Measurements from ENCODE around the gene PEA15.

The PEA15 gene

DNA sequence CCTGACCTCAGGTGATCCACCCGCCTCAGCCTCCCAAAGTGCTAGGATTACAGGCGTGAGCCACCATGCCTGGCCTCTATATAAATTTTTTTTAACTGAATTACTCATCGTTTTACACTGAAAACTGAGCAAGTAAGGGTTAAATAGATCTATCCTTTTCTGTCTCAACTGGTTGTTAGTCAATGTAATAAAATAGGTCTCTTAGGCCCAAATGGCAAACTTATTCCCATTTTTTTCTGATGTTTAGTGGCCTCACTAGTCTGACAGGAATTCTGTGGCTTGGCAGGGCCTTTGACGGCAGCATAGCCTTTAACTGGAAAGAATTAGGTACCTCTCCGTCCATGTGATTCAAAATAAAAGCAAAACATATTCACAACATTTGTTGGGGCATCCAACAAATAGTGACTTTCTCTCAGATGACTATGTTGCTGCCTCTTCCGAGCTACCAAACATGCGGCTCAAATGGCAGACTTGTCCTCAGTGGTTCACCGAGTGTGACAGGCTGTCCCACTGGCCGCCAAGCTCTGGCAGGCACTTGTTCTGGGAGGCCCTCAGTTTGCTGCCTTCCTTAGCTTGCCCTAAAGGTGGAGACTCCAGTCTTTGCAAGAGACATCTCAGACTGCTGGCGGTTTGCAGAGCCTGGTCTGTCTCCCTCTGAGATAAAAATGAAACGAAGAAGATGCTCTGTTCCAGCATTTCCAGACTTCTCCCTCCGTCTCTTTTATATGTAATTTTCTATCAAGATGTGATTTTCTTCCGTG lies 36.4 kb upstream of the PEA15 start:
- peak; percentile 83 for DNase-seq (ENCODE audit: low read depth, low spot score)
- Histone ChIP-seq H3K4me1 (ENCODE audit: insufficient read depth, insufficient read length) (peaks cover 13% of the 10 kb centered on the region), H3K36me3 (ENCODE audit: insufficient read depth, insufficient read length, low read length) (no peaks in the 10 kb centered on the region), H3K27me3 (ENCODE audit: insufficient read depth, insufficient read length) (peaks cover 40% of the 10 kb centered on the region), H3K9ac (ENCODE audit: insufficient read length, low read depth) (no peak overlapping the region), H3K9me3 (ENCODE audit: insufficient read depth, low read length) (no peaks in the 10 kb centered on the region), H3K4me3 (ENCODE audit: insufficient read length, low read depth) (no peak overlapping the region)
- no peak for TF ChIP-seq YY1 (IDR thresholded peaks at IDR 0.05; ENCODE audit: insufficient read depth, insufficient read length)
- TF ChIP-seq SUZ12 (IDR thresholded peaks at IDR 0.05; ENCODE audit: extremely low read depth, insufficient read depth, insufficient read length) = no peak
- TF ChIP-seq ZNF274 (IDR thresholded peaks at IDR 0.05; ENCODE audit: low read depth, low read length) = no peak

- peaks cover 13% of the 10 kb centered on the region for H3K4me1 ChIP-seq (ENCODE audit: insufficient read depth, insufficient read length)
- no peak overlapping the region for H3K4me3 ChIP-seq (ENCODE audit: insufficient read length, low read depth)
- peaks cover 45% of the 10 kb centered on the region for H3K27me3 ChIP-seq (ENCODE audit: insufficient read depth, insufficient read length)
- H3K36me3 ChIP-seq (ENCODE audit: insufficient read depth, insufficient read length, low read length) = no peaks in the 10 kb centered on the region
- DNase-seq (ENCODE audit: low read depth, low spot score) = peak; percentile 99
- no peaks in the 10 kb centered on the region for H3K9me3 ChIP-seq (ENCODE audit: insufficient read depth, low read length)
- no peak for TF ChIP-seq SUZ12 (IDR thresholded peaks at IDR 0.05; ENCODE audit: extremely low read depth, insufficient read depth, insufficient read length)
- TF ChIP-seq YY1 (IDR thresholded peaks at IDR 0.05; ENCODE audit: insufficient read depth, insufficient read length) = no peak
- TF ChIP-seq ZNF274 (IDR thresholded peaks at IDR 0.05; ENCODE audit: low read depth, low read length) = no peak
- H3K9ac ChIP-seq (ENCODE audit: insufficient read length, low read depth) = no peak overlapping the region
Observed at GRCh38 chr1:160169553-160170399, 35.4 kb upstream of the PEA15 start.

GRCh38 chr1:160171354-160171753 lies 33.8 kb upstream of the PEA15 start:
- Histone ChIP-seq H3K4me1 (ENCODE audit: insufficient read depth, insufficient read length) (peaks cover 13% of the 10 kb centered on the region), H3K9ac (ENCODE audit: insufficient read length, low read depth) (peak overlapping the region; percentile 22), H3K27me3 (ENCODE audit: insufficient read depth, insufficient read length) (peaks cover 39% of the 10 kb centered on the region), H3K36me3 (ENCODE audit: insufficient read depth, insufficient read length, low read length) (no peaks in the 10 kb centered on the region), H3K4me3 (ENCODE audit: insufficient read length, low read depth) (no peak overlapping the region), H3K9me3 (ENCODE audit: insufficient read depth, low read length) (0 out of 2 replicates have a peak, but pooled peaks cover 4% of the 10 kb centered on the region)
- no peak for DNase-seq (ENCODE audit: low read depth, low spot score)
- TF ChIP-seq YY1 (IDR thresholded peaks at IDR 0.05; ENCODE audit: insufficient read depth, insufficient read length) = no peak
- no peak for TF ChIP-seq ZNF274 (IDR thresholded peaks at IDR 0.05; ENCODE audit: low read depth, low read length)
- no peak for TF ChIP-seq SUZ12 (IDR thresholded peaks at IDR 0.05; ENCODE audit: extremely low read depth, insufficient read depth, insufficient read length)

- H3K4me3 ChIP-seq (ENCODE audit: insufficient read length, low read depth) = no peak overlapping the region
- no peak for TF ChIP-seq SUZ12 (IDR thresholded peaks at IDR 0.05; ENCODE audit: extremely low read depth, insufficient read depth, insufficient read length)
- TF ChIP-seq YY1 (IDR thresholded peaks at IDR 0.05; ENCODE audit: insufficient read depth, insufficient read length) = no peak
- TF ChIP-seq ZNF274 (IDR thresholded peaks at IDR 0.05; ENCODE audit: low read depth, low read length) = no peak
- H3K27me3 ChIP-seq (ENCODE audit: insufficient read depth, insufficient read length) = peaks cover 33% of the 10 kb centered on the region
- peak; percentile 74 for DNase-seq (ENCODE audit: low read depth, low spot score)
- H3K9ac ChIP-seq (ENCODE audit: insufficient read length, low read depth) = peak overlapping the region; percentile 22
- H3K36me3 ChIP-seq (ENCODE audit: insufficient read depth, insufficient read length, low read length) = no peaks in the 10 kb centered on the region
- H3K4me1 ChIP-seq (ENCODE audit: insufficient read depth, insufficient read length) = peaks cover 13% of the 10 kb centered on the region
- 0 out of 2 replicates have a peak, but pooled peaks cover 4% of the 10 kb centered on the region for H3K9me3 ChIP-seq (ENCODE audit: insufficient read depth, low read length)
Observed at GRCh38 chr1:160171980-160172379, 33.2 kb upstream of the PEA15 start.

- no peak for TF ChIP-seq YY1 (IDR thresholded peaks at IDR 0.05; ENCODE audit: insufficient read depth, insufficient read length)
- Histone ChIP-seq H3K36me3 (ENCODE audit: insufficient read depth, insufficient read length, low read length) (no peaks in the 10 kb centered on the region), H3K27me3 (ENCODE audit: insufficient read depth, insufficient read length) (peaks cover 17% of the 10 kb centered on the region), H3K4me3 (ENCODE audit: insufficient read length, low read depth) (no peak overlapping the region), H3K4me1 (ENCODE audit: insufficient read depth, insufficient read length) (peaks cover 7% of the 10 kb centered on the region), H3K9ac (ENCODE audit: insufficient read length, low read depth) (no peak overlapping the region), H3K9me3 (ENCODE audit: insufficient read depth, low read length) (0 out of 2 replicates have a peak, but pooled peaks cover 4% of the 10 kb centered on the region)
- DNase-seq (ENCODE audit: low read depth, low spot score) = no peak
Observed at GRCh38 chr1:160177231-160177630, 28.0 kb upstream of the PEA15 start.

DNA sequence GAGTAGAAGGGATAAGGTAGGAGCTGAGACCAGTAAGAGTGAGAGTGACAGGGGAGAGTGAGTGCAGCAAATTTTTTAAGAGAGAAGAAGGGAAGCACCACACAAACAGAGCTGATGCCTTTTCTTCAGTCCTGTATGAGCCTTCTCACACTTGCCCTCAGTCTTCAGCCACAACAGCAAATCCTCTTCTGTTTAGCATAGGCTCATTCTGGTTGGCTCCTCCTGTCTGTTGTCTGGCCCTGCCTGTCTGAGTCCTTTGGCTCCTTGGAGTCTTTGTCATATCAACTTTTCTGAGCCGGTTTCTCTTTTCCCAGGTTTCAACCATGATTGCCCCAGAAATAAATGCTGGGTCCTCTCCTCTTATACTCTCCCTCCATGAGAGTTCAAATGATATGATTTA lies 27.5 kb upstream of the PEA15 start:
- no peak for DNase-seq (ENCODE audit: low read depth, low spot score)
- H3K9ac ChIP-seq (ENCODE audit: insufficient read length, low read depth) = no peak overlapping the region
- 0 out of 2 replicates have a peak, but pooled peaks cover 4% of the 10 kb centered on the region for H3K9me3 ChIP-seq (ENCODE audit: insufficient read depth, low read length)
- peaks cover 4% of the 10 kb centered on the region for H3K4me1 ChIP-seq (ENCODE audit: insufficient read depth, insufficient read length)
- TF ChIP-seq ZNF274 (IDR thresholded peaks at IDR 0.05; ENCODE audit: low read depth, low read length) (no peak), SUZ12 (IDR thresholded peaks at IDR 0.05; ENCODE audit: extremely low read depth, insufficient read depth, insufficient read length) (no peak), YY1 (IDR thresholded peaks at IDR 0.05; ENCODE audit: insufficient read depth, insufficient read length) (no peak)
- no peak overlapping the region for H3K4me3 ChIP-seq (ENCODE audit: insufficient read length, low read depth)
- no peaks in the 10 kb centered on the region for H3K36me3 ChIP-seq (ENCODE audit: insufficient read depth, insufficient read length, low read length)
- peaks cover 15% of the 10 kb centered on the region for H3K27me3 ChIP-seq (ENCODE audit: insufficient read depth, insufficient read length)

- Histone ChIP-seq H3K4me1 (ENCODE audit: insufficient read depth, insufficient read length) (no peaks in the 10 kb centered on the region), H3K4me3 (ENCODE audit: insufficient read length, low read depth) (no peak overlapping the region), H3K36me3 (ENCODE audit: insufficient read depth, insufficient read length, low read length) (no peaks in the 10 kb centered on the region), H3K9ac (ENCODE audit: insufficient read length, low read depth) (no peak overlapping the region), H3K27me3 (ENCODE audit: insufficient read depth, insufficient read length) (peaks cover 6% of the 10 kb centered on the region), H3K9me3 (ENCODE audit: insufficient read depth, low read length) (0 out of 2 replicates have a peak, but pooled peaks cover 4% of the 10 kb centered on the region)
- TF ChIP-seq YY1 (IDR thresholded peaks at IDR 0.05; ENCODE audit: insufficient read depth, insufficient read length) (no peak), ZNF274 (IDR thresholded peaks at IDR 0.05; ENCODE audit: low read depth, low read length) (no peak), SUZ12 (IDR thresholded peaks at IDR 0.05; ENCODE audit: extremely low read depth, insufficient read depth, insufficient read length) (no peak)
- no peak for DNase-seq (ENCODE audit: low read depth, low spot score)
Observed at GRCh38 chr1:160178731-160179130, 26.5 kb upstream of the PEA15 start.

All from NT2/D1 (cell line).